GM18511 (cell line): ENCODE data around the gene SCFD2.
"Not testable (repeated sequence)": the region's sequence is repeated elsewhere in the genome, so short reads cannot be mapped to it uniquely, and the experiment has no call there.

Experiments
- ATAC-seq: cut with Tn5 transposase; IDR thresholded peaks from one replicate; pipeline ENCODE4 v1.9.1; 2021; ENCODE audit warnings: mild to moderate bottlenecking, moderate library complexity; ENCODE audit not compliant: unreplicated experiment

SCFD2 gene

DNA sequence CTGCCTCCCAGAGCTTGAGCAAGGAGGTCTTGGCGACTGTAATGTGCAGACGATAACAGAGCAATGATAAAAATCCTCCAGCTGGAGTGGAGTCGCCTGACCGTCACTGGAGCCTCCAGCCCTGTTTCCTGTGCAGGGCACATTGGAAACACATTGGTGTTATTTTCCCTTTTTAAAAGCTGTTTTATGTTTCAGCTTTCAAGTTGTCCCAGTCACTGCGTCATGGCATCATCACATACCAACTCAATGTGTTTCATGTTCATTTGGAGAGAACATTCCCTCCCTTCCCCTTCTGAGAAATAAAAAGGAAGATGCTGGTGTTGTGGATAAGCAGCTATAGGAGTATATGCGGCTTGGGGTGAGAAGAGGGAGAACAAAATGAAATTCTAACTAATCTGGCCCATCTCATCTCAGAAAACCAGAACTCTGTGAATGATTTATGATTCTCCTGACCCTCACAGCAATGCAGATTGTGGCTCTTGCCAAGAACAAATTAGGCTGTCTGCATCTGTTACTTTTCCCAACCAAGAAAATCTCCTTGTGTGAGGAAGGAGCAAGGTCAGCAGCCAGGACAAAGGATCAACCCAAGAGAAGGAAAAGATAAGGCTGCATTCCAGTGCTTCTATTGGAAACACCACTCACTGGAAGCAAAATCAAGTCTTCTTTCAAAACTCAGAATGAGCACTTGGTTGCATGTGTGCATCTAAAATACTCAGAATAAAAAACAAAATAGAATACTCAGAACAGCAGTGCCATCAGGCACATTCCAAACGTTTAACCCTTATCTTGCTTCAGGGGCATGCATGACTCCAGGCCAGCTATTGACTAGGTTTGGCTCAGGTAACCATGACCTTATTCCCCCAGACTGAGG lies 369.4 kb downstream of the SCFD2 start:
- no peak for ATAC-seq

DNA sequence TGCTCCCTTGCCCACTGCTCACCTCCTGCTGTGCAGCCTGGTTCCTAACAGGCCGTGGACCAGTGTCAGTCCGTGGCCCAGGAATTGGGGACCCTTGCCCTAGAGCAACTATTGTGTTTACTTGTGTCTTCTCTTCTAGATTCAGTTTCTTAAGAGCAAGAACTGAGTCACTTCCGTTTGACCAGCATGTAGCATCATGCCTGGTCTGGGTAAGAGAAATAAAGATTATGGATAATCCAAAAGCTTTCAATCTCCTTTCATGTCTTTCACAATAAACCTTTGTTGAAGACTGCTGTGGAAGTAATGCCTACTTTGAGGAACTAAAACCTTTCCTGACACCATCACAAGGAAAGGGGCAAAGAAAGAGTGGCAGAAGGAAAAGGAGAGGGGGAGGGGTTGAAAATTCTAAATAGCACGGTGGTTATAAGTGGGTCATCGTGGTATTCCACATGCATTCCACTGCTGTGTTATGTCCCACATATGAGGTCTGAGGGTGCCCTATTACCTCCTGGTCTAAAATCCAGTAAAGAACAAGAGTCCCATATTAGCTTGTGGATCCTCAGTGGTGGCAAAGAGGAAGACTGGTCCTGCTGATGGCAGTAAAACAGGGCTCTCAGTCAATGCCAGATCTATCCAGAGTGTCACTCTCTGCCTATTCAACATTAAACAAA lies 370.4 kb downstream of the SCFD2 start:
- no peak for ATAC-seq

DNA sequence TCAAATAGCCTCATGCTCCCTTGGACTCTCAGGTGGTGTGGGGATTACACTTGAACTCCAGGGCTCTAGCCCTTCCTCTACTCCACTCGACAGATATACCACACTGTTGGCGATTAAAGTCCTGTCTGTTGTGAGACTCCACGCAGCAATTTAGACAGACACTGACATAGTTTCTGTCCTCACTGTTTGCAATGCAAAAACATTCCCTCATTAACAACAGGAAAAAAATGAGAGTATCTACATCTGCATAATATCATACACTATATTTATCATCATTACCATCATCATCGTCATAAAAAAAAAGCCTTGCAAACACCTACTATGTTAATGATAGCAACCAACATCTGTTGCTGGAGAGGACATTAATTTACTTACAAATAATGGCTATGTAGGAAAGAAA lies 371.3 kb downstream of the SCFD2 start:
- ATAC-seq: no peak

DNA sequence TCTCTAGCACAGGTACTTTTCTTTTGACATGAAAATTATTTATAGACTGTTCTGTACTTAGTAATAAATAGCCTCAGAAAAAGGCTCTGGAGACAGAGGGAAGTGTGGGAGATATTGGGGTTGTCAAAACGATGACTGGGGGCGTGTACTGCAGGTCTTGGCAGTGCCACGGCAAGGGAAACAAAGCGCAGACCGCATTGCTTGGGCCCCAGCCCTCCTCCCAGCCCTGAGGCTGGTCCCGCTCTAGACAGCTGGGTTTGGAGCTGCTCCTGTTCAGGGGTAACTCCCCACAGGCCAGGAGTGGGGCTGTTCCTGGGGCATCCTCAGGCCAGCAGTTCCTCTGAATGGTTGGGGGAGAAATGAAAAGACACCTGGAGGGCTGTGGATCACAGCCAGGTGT lies 372.1 kb downstream of the SCFD2 start:
- no peak for ATAC-seq

DNA sequence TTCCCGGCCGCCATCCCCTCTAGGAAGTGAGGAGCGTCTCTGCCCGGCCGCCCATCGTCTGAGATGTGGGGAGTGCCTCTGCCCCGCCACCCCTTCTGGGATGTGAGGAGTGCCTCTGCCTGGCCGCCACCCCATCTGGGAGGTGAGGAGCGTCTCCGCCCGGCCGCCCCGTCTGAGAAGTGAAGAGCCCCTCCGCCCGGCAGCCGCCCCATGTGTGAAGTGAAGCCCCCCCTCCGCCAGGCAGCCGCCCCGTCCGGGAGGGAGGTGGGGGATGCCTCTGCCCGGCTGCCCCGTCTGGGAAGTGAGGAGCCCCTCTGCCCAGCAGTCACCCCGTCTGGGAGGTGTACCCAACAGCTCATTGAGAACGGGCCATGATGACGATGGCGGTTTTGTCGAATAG lies 373.3 kb downstream of the SCFD2 start:
- ATAC-seq: not testable (repeated sequence)

DNA sequence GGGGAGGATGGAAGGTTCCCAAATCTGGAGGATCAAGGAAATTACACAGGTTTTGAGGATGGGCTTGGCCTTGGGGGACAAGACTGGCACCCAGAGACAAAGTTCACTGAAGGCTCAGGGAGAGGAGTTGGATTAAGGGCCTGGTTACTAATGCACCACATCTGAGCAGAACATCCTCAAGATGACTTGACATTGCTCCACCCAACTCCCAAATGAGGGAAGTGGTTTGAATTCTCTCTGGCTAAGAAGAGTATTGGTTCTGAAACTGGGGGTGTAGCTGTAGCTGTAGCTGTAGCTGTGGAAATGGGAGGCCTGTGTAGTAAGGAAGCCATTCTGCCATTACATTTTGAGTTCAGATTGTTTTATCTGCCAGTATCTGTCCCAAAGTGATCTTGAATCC lies 374.4 kb downstream of the SCFD2 start:
- no peak for ATAC-seq

DNA sequence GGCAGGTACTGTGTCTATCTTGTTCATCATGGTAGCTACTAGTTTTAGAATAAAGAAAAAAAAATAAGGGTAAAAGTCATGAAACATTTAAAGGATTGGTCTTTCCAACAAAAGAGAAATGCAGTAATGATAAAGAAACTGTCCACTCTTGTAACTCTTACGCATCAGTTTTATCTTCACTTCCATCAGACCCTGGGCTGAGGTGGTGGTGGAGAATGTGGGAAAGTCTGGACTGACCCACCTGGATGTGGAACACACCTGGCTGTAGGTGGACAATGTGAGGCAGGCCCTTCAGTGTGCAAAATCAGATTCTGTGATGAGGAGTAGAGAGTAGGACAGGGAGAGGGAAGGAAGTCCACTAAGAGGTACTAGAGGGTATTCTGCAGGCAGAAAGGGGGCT lies 375.2 kb downstream of the SCFD2 start:
- ATAC-seq: no peak

DNA sequence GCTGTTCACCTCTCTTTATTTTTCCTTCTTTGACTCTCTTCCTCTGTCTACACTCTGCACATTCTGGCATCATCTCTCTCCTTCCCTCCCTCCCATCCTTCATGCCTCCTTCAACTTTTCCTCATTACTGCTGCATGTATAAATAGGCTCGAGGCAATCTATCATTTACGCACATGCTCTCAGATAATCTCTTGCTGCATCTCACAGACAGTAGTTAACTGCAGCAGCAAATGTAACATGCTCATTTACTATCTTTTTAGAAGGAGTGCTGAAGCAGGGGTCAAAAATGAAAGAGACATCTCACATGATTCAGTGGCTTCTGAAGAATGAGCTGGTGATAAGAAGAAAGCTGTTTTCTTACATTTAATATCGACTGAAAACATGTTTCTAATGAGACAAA lies 376.0 kb downstream of the SCFD2 start:
- no peak for ATAC-seq

DNA sequence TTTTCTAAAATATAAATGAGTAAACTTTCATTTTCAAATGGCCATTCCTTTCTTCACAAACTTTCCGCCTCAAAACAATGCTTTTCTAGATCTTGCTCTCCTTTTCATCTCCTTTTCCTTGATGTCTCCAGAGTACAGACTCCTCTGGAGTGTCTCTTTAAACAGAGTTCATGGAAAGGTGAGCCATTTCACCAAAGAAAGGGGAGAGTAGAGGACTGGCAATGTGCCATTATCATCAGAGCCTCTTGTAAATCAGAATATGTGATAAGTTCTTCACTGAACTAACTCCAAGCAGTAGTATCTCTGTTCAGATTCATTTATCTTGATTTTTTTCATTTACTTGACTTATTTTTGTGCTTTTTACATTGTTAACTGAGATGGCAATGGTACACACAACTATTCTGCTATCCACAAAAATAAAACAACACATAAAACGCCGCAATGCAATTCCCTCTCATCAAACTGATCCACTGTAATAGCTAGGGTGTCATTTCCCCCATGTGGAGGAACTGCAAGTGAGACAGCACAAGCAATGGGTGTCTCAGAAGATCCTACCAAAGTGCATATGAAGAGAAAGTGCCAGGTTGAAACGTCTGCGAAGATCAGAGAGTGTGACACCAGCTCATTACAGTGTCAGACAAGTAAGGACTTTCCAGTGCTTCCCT lies 378.3 kb downstream of the SCFD2 start:
- ATAC-seq: no peak

DNA sequence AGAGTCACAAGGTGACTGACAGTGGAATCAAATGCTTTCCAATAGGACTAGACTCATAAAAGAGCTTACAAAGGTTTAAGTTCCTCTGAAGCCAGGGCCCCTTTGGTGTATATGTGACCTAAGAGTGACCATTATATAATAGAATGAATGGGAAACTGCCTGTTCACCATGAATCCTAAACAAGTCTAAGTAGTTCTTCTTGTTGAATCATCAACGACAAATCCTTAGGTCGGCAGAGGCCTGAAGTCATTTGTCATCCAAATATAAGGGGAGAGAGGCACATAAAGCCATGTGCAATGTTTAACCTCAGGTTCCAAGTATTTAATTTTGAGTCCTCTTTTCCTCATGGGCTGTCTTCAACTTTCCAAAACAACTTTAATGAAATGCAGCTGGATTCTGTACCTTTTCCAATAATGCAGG lies 381.4 kb downstream of the SCFD2 start:
- ATAC-seq: no peak

DNA sequence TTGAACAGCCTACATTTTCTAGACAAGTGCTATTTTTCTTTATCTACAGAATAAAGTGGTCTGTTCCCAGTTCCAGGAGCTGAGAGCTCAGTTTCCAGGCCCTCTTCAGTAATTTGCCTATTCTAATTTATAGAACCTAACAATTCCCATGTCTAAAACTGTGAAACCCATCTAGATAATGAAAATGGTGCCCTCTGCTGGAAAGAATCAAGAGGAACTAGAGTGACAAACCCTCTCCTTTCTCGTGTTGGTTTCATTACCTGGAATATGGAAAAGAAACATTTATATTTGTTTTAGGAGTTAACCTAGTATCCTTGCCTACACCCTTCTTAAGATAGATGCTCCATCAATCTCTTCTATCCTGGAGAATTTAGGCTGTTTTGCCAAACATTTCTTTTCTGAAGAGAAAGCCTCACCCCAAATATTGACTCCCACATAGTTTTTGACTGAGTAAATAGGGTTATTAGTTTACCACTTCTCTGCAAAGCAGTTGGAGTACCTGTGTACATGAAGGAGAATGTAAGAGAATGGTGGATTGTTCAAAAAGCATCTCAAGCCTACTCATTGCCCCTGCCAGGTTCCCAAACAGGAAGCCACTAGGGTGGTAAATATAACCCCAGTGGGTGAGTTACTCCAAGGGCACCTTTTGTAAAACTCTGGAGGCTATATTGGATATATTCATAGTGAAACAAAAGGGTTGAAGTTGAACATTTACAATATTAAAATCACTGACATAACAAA lies 382.1 kb downstream of the SCFD2 start:
- peak; percentile 71 for ATAC-seq

DNA sequence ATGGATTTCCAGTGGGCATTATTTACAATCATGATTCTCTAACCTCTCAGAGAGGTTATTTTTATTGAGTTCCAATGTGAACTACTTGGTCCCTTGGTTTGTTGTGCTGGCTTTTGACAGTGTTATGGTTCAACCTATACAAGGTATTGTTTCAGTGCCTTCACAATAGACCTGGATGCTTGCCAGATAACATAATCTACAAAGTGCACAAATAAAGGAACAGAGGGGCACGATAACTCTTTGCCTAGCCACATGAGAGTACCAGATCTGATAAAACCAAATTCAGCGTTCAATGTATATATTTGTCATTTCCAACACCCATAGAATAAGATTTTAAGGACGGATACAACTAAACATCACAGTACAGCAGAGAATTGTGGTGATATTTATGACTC lies 382.9 kb downstream of the SCFD2 start:
- no peak for ATAC-seq

DNA sequence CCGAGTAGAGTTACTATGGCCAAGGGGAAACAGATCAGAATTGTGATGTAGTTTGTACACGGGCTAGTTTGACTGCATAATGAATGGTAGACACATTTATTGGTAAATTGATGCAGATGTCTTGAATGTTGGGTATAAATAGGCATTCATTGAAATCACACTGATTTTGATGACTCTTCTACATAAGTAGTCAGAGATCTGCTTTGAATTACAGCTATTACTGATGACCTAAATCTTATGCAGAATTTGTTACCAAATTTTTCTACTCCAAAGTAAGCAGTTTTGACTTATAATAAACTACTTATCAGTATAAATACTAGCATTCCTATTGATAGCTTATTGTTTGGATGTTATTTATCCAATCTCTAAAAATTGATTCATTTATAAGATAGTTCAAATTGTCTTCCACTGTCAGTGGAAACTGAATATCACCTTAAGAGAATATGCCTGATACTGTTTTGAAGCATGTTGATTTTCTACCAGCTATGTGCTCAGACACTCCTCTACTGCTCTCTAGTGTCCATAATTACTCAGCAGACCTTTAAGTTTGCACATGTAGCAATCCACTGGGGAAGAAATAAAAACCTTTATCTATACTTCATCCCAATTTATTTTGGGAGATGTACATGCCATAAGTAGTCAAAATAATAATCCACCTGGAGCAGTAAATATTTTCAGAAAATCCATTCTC lies 383.5 kb downstream of the SCFD2 start:
- no peak for ATAC-seq

DNA sequence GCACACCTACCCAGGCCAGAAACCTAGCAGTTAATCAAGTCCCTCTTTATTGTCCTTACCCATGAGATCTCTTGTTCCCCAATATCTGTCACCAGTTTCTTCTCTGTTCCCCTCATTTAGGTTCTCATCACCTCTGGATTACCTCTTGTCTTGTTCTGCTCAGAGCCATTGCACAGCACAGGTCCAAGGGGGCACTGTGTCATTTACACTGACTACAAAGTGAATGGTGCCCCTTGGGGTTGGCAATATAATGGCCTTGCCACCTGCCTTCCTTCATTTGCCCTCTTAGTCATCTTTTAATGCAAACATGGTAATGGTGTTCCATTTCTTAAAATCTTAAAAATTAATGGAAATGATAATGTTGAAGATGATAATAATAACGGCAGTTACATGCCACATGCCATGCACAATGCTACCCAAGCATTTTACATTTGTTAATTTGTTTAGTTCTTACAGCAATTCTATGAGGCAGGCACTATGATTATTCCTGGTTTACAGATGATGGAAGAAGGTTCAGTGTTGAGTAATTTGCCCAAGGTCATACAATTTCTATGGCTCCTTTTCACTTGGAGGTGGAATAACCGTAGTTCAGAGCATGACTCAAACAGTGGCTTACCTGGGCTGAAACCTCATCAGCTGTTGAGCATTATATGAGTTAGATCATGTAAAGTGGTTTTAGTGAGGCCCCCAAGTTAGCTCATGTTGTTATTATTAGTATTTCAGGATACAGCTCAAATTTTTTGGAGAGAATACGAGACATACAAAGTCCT lies 385.9 kb downstream of the SCFD2 start:
- no peak for ATAC-seq

DNA sequence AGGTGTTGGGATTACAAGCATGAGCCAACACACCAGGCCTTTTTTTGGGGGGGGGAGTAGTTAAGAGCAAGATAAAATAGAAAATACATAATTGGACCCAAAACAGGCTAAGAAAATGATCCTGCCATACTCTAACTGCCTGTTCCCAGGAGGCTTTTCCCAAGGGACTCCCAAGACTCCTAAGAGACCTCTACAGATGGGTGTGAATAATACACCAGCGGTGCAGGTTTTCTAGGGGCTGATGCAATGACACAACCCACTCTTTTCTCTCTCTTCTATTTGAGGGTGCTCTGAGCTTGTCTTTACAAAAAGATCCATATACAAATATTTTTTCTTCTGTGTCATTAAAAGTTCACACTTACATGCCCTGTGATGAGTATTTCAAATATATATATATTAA lies 386.8 kb downstream of the SCFD2 start:
- no peak for ATAC-seq

DNA sequence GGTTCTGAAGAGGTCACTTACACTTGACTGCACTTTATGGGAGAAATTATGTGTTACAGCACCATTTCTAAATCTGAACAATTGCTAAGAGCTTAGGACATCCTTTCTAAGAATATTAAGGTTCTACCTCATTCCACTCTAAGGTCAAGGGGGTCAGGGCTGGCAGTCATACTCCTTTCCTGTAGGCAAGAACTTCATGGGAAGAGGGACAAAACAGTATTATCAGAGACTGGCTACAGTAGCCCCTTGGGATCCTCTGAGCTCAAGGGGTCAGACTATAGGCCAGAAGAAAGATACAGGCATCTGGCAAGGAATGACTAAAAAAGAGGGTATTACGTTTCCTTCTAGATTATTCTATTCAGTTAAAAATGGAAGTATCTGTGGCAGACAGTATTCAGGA lies 388.6 kb downstream of the SCFD2 start:
- no peak for ATAC-seq

DNA sequence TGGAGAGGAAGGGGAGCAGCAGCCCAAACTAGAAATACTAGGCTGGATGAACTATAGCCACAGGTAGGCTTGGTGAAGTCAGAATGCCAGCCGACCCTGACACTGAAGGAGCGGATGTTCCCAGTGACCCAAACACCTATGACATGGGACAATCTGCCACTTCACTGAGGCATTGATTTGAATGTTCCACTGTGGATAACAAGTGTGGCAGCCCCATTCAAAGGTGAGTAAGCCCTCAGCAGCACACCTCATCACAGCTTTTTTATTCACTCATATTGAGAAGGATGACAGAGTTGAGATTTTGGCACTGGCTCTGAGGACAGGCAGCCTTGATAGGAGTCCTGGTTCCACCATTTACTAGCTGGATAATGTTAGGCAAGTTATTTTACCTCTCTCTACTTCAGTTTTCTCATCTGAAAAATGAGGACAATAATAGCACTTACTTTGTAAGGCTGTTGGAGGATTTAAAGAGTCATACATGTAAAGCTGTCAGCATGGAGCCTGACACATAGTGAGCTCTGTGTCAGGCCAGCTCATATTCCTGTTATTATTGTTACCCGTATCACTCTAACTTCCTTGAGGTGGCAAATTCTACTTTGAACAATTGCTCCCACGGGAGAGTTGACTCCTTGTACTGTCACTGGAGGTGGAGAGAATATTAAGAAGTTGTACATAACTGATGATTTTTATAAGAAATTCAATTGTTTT lies 389.2 kb downstream of the SCFD2 start:
- ATAC-seq: no peak

DNA sequence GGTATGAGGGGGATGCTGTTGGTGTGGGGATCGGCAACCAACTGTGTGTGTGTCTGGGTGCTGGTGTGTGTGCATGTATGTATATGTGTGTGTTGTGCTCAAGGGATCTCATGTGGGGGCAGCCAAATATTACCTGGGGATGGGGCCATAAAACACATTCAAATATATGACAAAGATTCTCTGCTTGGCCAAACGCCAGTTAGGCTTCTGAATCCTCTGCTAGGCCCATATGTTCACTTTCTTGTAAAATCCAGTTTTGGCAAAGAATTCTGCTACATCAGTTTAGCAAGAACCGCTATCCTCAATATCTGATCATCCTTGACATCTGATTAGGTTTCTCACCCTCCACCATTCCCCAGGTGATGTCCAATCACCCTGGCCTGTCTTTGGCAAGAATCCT lies 397.2 kb downstream of the SCFD2 start:
- ATAC-seq: no peak

DNA sequence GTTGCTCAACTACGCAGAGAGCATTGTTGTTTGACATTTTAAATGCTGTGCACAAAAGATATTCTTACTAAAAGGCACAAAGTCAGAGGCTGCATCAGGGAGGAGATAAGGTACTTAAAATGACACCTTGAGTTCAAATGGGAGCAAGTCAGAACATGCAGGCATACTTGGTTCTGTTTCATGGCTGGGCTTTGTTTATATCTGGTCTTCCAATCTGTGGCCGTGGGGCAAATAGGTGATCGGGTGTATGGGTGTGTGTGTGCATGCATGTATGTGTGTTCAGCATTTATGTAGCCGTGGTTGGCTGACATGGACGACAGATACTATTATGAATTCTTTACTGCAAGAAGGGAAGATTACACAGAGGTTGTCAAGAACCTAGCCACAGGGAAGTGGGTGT lies 397.6 kb downstream of the SCFD2 start:
- ATAC-seq: no peak
